PC-3 (cell line): ENCODE measurements around the gene LRRC45. TPM values are rescaled to one million over a fixed set of nuclear protein-coding genes. Genes with fewer than 3 reads are reported as not detected.

Experiments
- total RNA-seq: library from RNA; depleted of rRNA; stranded (reverse); fragments of >200 nt; gene quantifications from 2 replicates; pipeline ENCODE4 v1.2.3, GENCODE V29; 2014; rRNA removed

The LRRC45 gene
- total RNA-seq, 1 experiment from 2014 or later, result 71.5 TPM

Other genes with a start within 250 kb of the LRRC45 start
- gene GCGR, start 219.2 kb upstream of the LRRC45 start, total RNA-seq, result 0.11 TPM in 1 of 2 replicates, not detected in the other
- 73.4 and 90.9 TPM in 2 replicates for gene MCRIP1, start 190.0 kb upstream of the LRRC45 start, total RNA-seq
- gene PPP1R27, start 188.3 kb upstream of the LRRC45 start, total RNA-seq, result not detected in 2 replicates
- 969 and 1,089 TPM in 2 replicates for gene P4HB, start 162.8 kb upstream of the LRRC45 start, total RNA-seq
- gene ARHGDIA, start 152.0 kb upstream of the LRRC45 start, total RNA-seq, result 201 and 261 TPM in 2 replicates
- 496 and 633 TPM in 2 replicates for gene ALYREF, start 131.7 kb upstream of the LRRC45 start, total RNA-seq
- 243 and 268 TPM in 2 replicates for gene ANAPC11, start 131.6 kb upstream of the LRRC45 start, total RNA-seq
- 0.07 and 0.17 TPM in 2 replicates for gene NPB, start 121.1 kb upstream of the LRRC45 start, total RNA-seq
- gene PCYT2, start 111.9 kb upstream of the LRRC45 start, total RNA-seq, result 33.3 and 42.7 TPM in 2 replicates
- gene SIRT7, start 105.1 kb upstream of the LRRC45 start, total RNA-seq, result 51.6 and 70.8 TPM in 2 replicates
- gene MAFG, start 95.6 kb upstream of the LRRC45 start, total RNA-seq, result 22.9 and 37.5 TPM in 2 replicates
- 144 and 169 TPM in 2 replicates for gene PYCR1, start 86.0 kb upstream of the LRRC45 start, total RNA-seq
- not detected in 2 replicates for gene MYADML2, start 76.1 kb upstream of the LRRC45 start, total RNA-seq
- 0.75 TPM in 1 of 2 replicates, not detected in the other for gene NOTUM, start 62.1 kb upstream of the LRRC45 start, total RNA-seq
- gene ASPSCR1, start 45.7 kb upstream of the LRRC45 start, total RNA-seq, result 31.5 and 48.2 TPM in 2 replicates
- 344 and 390 TPM in 2 replicates for gene CENPX, start 427 bp upstream of the LRRC45 start, total RNA-seq
- 46.8 and 52.2 TPM in 2 replicates for gene RAC3, start 8.4 kb downstream of the LRRC45 start, total RNA-seq
- gene DCXR, start 14.4 kb downstream of the LRRC45 start, total RNA-seq, result 135 and 142 TPM in 2 replicates
- gene RFNG, start 28.5 kb downstream of the LRRC45 start, total RNA-seq, result 46.7 and 46.8 TPM in 2 replicates
- gene GPS1, start 28.6 kb downstream of the LRRC45 start, total RNA-seq, result 240 and 287 TPM in 2 replicates
- gene DUS1L, start 42.5 kb downstream of the LRRC45 start, total RNA-seq, result 205 and 262 TPM in 2 replicates
- 269 and 364 TPM in 2 replicates for gene FASN, start 74.9 kb downstream of the LRRC45 start, total RNA-seq
- 35.0 and 36.6 TPM in 2 replicates for gene CCDC57, start 189.5 kb downstream of the LRRC45 start, total RNA-seq
- gene SLC16A3, start 205.7 kb downstream of the LRRC45 start, total RNA-seq, result 286 and 447 TPM in 2 replicates